Hepatic stellate cell (primary cell): Measurements from ENCODE around the gene HELQ.
A peak's percentile ranks its signal among the peaks of the same experiment; 100 is the strongest.

Experiments used
- DNase-seq: peaks from one replicate; pipeline ENCODE4 v3.0.0; 2011; ENCODE audit warnings: low spot score

Gene HELQ

DNA sequence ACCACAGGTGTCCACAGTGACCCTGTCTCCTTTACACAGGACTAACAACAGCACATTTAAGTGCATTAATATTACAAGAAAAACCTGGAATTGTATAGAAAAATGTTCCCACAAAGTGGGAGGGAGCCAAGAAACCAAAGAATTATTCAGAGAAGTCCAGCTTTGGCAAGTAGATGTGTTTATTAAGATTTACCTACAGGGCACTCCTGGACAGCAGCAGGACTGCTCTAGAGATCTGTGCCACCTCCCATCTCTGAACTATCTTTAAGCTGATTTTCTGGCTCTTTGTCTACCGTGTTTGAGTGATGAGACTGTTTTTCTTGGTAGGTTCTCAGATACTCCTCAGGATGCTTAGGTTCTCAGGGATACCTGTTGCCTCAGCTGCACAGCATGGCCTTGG, 82.7 kb downstream of the HELQ start:
- DNase-seq = no peak

DNA sequence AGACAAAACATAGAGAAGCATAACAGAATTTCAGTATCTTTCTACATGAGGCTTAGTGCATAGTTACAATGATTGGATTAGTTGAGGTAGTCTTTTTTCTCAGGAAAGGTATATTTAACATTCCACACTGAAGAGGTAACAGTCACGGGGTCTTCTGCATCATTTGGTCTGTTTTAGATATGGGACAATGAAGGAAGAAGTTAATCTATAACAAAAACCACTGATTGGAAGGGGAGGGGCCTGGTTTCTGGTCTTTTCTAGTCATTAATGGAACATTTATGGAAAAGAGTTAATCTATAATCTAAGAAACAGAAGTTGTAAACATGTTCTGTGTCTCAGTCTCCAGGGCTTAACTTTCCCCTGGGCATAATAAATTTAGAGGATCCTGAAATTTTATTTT, 83.7 kb downstream of the HELQ start:
- DNase-seq = no peak

DNA sequence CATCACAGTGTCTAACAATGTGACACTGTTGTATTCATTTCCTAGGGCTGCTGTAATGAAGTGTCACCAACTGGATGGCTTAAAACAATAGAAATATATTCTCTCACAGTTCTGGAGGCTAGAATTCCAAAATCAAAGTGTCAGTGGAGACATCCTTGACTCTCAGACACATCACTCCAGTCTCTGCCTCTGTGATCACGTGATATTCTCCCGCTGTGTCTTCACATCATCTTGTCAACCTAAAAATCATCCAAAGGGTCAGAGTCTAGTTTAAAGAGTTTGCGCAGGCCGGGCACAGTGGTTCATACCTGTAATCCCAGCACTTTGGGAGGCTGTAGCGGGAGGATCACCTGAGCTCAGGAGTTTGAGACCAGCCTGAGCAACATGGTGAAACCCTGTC, 84.4 kb downstream of the HELQ start:
- no peak for DNase-seq

- DNase-seq = no peak
Measured at GRCh38 chr4:83370640-83370906, 85.0 kb downstream of the HELQ start.

DNA sequence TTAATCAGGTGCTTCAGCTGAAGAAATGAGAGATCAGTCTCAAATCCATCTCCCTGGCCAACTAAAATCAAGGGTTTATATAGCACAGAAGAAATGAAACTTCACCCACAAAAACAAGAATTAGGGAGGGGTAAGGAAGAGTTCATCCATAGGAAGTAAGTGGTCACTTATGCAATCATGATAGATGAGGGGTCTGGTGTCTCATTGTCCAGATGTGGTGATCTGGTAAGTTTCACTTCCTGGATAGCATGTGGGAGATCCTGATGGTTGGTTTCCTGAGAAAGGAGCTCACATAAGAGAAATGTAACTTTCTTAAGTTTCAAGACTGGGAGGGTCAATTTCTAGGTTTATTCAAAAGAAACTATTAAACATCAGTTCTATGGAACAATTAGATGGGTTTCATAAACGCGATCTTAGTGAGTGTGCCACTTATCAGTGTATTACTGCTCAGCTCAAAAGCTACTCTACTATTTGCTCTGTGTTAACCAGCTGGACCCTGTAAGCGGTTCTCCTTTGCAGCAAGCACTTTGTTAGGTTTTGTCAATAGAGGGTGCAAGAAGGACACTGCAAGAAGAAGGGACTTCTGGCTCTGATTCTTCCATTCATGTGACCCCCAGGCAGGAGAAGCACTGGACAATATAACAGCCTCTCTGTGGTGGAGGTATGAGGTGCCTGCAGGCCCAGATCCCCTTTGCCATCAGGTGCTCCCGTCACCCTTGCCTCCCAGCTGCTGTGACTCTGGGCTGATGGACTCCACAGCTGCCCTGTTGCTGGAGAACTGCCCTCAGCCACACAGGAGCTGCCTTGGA, 85.6 kb downstream of the HELQ start:
- DNase-seq = no peak

DNA sequence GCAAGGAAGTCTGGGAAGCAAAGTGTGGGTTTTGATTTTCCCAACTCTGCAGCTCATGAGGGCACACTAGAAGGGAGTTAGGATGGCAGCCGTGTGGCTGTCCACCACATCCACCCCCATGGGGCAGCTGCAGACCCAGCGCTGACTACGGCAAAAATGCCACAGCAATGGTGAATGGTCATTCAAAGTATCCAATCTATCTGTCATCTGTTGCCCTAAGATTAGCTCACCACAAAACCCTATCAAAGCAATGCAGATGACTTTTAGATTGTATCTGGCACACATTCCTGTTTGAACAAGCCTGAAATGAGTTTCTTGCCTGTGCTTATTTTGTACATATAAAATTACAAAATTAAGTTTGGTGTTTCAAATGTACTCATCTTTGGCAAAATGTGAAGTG, 91.3 kb downstream of the HELQ start:
- no peak for DNase-seq

GRCh38 chr4:83362492-83363329, 92.9 kb downstream of the HELQ start:
- DNase-seq = no peak

DNA sequence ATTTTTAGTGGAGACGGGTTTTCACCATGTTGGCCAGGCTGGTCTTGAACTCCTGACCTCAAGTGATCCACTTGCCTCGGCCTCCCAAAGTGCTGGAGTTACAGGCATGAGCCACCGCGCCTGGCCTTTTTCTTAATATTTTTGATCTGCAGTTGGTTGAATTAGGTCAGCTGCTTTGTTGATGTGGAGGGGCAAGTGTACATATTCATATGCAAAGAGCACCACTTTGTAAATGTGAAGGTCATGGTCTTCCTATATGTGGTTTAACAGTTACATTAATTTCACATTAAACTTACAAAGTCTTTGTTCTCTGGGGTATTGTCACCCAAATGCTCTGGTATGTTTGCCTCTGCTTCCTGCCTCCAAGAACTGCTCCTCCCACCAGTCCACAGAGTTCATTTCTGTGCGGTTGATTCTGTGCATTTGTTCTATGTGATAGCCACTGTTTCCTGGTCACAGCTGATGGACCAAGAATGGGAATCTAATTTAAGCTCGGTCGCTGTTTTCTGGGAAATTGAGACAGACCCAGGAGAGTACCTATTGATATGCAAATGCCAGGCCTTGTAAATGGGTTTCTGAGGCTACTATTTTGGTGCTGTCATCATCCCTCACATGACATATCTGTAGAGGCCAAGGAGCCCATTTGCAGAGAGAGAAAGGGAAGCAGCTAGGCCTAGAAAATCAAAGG, 94.1 kb downstream of the HELQ start:
- no peak for DNase-seq

DNA sequence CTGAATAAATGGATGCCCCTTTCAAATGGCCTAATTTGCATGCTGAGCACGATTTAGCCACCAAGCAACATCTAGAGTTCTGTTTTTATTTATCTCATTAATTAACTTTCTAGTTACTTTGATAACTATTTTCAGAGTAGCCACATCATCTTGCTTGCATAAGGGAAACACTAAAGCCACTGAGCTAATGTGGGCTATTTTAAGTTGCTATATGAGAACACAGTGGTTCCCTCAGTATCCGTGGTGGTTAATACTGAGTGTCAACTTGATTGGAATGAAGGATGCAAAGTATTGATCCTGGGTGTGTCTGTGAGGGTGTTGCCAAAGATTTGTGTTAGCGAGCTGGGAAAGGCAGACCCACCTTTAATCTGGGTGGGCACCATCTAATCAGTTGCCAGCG, 95.6 kb downstream of the HELQ start:
- no peak for DNase-seq

GRCh38 chr4:83358410-83358809, 97.2 kb downstream of the HELQ start:
- DNase-seq = peak; percentile 42
